ENCODE results near the gene TLDC2.
"Not testable (repeated sequence)": the region's sequence is repeated elsewhere in the genome, so short reads cannot be mapped to it uniquely, and the experiment has no call there.

The TLDC2 gene

GRCh38 chr20:36875702-36876472 is at the start of gene TLDC2:
Gene TLDC2, plus strand, starts transcription at chr20:36876138. Its CDS starts 37 bp downstream, at chr20:36876175.
- DNase-seq (ENCODE audit: low read depth in 1 of 2, low spot score in 1 of 2), result no peak

GRCh38 chr20:36826554-36827244 is 49.2 kb upstream of the TLDC2 start:
- no peak for DNase-seq (ENCODE audit: low read depth in 1 of 2, low spot score in 1 of 2)

GRCh38 chr20:36827541-36828279 is 48.2 kb upstream of the TLDC2 start:
- DNase-seq (ENCODE audit: low read depth in 1 of 2, low spot score in 1 of 2), result no peak

GRCh38 chr20:36830791-36831691 is 44.9 kb upstream of the TLDC2 start:
- no peak for DNase-seq (ENCODE audit: low read depth in 1 of 2, low spot score in 1 of 2)

- DNase-seq (ENCODE audit: low read depth in 1 of 2, low spot score in 1 of 2), result no peak
Measured at GRCh38 chr20:36832791-36833190, 43.1 kb upstream of the TLDC2 start.

GRCh38 chr20:36833275-36834020 is 42.5 kb upstream of the TLDC2 start:
- no peak for DNase-seq (ENCODE audit: low read depth in 1 of 2, low spot score in 1 of 2)

- no peak for DNase-seq (ENCODE audit: low read depth in 1 of 2, low spot score in 1 of 2)
Measured at GRCh38 chr20:36835025-36835424, 40.9 kb upstream of the TLDC2 start.

GRCh38 chr20:36835453-36836198 is 40.3 kb upstream of the TLDC2 start:
- DNase-seq (ENCODE audit: low read depth in 1 of 2, low spot score in 1 of 2), result peak; percentile 67 to 68

- DNase-seq (ENCODE audit: low read depth in 1 of 2, low spot score in 1 of 2), result peak in 1 of 2 donors; percentile 24
Measured at GRCh38 chr20:36836591-36837269, 39.2 kb upstream of the TLDC2 start.

GRCh38 chr20:36838376-36838775 is 37.6 kb upstream of the TLDC2 start:
- not testable (repeated sequence) for DNase-seq (ENCODE audit: low read depth in 1 of 2, low spot score in 1 of 2)

GRCh38 chr20:36839150-36839549 is 36.8 kb upstream of the TLDC2 start:
- DNase-seq (ENCODE audit: low read depth in 1 of 2, low spot score in 1 of 2), result no peak

GRCh38 chr20:36841030-36841429 is 34.9 kb upstream of the TLDC2 start:
- DNase-seq (ENCODE audit: low read depth in 1 of 2, low spot score in 1 of 2), result not testable (repeated sequence)

- no peak for DNase-seq (ENCODE audit: low read depth in 1 of 2, low spot score in 1 of 2)
Measured at GRCh38 chr20:36845288-36845971, 30.5 kb upstream of the TLDC2 start.

GRCh38 chr20:36847009-36847709 is 28.8 kb upstream of the TLDC2 start:
- DNase-seq (ENCODE audit: low read depth in 1 of 2, low spot score in 1 of 2), result no peak

GRCh38 chr20:36847710-36848040 is 28.3 kb upstream of the TLDC2 start:
- no peak for DNase-seq (ENCODE audit: low read depth in 1 of 2, low spot score in 1 of 2)

GRCh38 chr20:36848078-36848660 is 27.8 kb upstream of the TLDC2 start:
- DNase-seq (ENCODE audit: low read depth in 1 of 2, low spot score in 1 of 2), result no peak

- no peak for DNase-seq (ENCODE audit: low read depth in 1 of 2, low spot score in 1 of 2)
Measured at GRCh38 chr20:36848677-36849076, 27.3 kb upstream of the TLDC2 start.
